GM18519 (cell line): Measurements from ENCODE around the gene SLIT3.

ENCODE experiments used
- ATAC-seq: cut with Tn5 transposase; IDR thresholded peaks from one replicate; pipeline ENCODE4 v1.9.1; 2021; ENCODE audit warnings: mild to moderate bottlenecking, moderate library complexity; ENCODE audit not compliant: unreplicated experiment, low FRiP score

SLIT3 gene

GRCh38 chr5:169050636-169051035 lies 250.3 kb downstream of the SLIT3 start:
- no peak for ATAC-seq

GRCh38 chr5:169050146-169050571 lies 250.8 kb downstream of the SLIT3 start:
- no peak for ATAC-seq

- no peak for ATAC-seq
Measured at GRCh38 chr5:169049712-169050111, 251.2 kb downstream of the SLIT3 start.

DNA sequence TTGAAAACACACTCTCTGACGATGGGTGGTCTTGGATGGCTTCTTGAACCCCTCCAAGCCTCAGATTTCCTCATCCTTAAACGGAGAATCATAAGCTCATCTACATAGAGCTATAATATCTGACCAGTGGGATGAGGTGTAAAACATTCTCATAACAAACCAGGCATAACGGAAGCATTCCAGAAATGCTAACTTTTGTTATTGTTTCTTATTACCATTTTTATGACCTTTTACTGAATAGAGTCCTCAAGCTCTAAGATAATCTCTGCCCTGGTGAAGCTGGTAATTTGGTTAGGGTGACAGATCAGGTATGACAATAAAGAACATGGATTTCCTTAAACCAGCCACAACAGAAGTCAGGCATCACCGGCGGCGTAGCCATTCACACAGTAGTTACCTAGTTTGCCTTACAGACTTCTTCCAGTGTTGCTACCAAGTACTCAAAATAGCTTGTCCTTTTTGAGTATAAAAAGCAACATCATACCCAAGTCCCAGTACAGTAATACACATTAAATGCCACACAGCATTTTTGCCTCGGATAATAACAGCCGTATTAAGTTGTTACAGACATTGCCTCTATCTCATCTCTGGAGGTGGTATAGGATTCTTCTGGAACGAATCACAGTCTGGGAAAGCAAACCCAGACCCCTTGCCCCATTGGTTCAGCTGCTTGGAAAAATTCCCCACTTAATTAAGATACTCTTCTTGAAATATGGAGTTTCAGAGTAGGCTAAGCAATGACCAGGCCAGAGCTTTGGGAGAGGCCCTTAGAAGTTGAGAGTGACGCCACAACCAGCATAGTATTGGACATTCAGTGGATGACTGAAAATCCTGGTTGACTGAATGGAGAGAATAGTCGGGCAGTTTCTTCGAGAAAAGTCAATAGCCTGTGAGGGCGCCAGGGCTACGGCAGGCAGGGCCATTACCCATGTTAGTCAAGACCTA lies 252.5 kb downstream of the SLIT3 start:
- ATAC-seq: no peak

GRCh38 chr5:169044962-169045361 lies 256.0 kb downstream of the SLIT3 start:
- ATAC-seq: no peak

DNA sequence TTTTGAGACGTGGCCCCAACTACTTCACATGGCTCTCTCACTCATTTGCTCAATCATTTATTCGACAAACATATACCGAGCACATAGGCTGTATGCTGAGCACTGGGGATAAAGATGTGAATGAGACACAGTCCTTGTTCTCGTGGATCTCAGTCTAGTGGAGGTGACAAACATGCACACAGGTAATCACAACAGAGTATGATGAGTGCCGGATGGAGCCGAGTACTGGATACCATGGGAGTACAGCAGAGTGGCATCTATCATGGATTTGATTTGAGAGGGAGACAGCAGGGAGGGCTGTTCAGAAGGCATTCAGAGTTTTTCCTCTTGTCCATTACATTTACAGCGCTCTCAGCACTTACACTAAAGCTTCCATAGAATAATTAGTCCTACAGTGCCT lies 259.8 kb downstream of the SLIT3 start:
- ATAC-seq: no peak

GRCh38 chr5:169039592-169039991 lies 261.3 kb downstream of the SLIT3 start:
- no peak for ATAC-seq

- no peak for ATAC-seq
Measured at GRCh38 chr5:169037466-169037865, 263.5 kb downstream of the SLIT3 start.

- no peak for ATAC-seq
Measured at GRCh38 chr5:169036079-169036805, 264.7 kb downstream of the SLIT3 start.

- no peak for ATAC-seq
Measured at GRCh38 chr5:169029661-169030274, 271.2 kb downstream of the SLIT3 start.

DNA sequence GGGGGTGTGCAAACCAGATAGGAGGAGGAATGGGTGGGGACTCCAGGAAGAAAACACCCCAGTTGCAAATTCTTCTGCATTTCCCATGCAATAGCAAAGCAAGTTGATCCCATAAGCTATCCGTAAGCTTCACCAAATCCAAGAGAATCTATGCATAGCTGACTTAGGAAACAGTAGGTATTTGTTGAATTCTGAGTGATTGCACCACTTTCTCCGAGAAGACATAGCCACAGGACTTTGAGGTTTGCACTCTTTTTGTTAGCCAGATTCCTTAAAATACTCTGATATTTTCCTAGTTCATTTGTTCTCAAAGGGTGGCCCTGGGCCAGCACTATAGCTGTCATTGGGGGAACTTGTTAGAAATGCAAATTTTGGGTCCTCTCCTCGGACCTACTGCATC lies 271.9 kb downstream of the SLIT3 start:
- ATAC-seq: no peak

DNA sequence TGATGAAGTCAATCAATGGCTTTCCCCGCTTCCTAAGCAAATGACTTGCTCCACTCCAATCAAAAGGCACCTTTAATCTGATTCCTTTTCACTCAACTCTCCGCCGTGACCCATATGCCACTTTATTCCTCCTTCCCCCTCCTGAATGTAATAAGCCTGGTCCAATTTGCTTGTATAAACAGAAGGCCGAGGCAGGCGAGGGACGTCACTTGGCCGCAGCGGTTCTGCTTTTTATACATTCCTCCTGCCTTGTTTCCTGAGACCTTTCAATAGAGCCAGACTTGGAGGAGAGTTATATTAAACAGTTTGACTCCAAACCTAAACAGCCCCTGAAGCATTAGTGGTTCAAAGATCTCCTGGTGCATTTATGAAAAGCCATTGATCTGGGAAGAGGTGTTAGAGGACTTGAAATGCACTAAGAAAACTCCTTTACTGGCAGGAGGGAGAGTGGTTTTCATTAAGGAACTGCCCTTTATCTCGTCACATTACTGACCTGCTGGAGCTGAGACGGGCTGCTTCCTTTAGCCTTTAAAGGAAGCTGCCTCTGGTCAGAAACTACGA lies 273.4 kb downstream of the SLIT3 start:
- no peak for ATAC-seq

DNA sequence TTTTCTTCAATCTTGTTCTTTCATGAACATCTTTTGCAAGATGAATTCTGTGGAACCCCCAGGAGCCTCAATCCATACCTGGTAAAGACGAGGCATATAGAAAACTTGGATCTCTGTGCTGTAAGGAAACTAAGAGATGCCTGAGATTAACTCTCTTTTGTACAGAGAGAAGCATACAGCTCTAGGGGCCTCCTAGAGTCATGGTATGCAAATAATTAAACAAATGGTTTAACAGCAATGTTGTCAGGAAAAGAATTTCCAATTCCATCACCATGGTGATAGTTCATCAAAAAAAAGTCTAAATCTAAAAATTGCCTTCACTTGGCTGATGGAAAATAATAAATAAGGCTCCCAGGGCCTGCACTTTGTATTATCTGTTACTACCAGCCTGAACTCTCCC lies 275.4 kb downstream of the SLIT3 start:
- no peak for ATAC-seq

GRCh38 chr5:169024421-169024820 lies 276.5 kb downstream of the SLIT3 start:
- ATAC-seq: no peak

DNA sequence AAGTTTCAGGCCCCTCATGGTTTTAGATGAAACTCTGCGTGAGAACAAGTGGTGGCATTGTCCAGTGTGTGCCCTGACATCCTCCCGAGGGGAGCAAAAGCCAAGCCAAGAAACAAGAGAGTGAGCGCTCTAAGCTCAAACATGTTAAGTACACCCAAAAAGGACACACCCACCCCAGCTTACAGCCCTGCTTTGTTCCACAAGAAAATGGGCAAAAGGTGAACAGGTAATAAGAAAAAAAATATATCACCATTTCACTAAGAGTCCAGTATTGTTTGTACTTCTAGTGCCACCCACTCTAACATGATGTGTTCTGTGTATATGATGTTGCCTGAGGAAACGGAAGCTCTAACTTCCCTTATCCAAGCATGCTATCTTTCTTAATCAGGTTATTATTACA lies 278.2 kb downstream of the SLIT3 start:
- no peak for ATAC-seq

- ATAC-seq: no peak
Measured at GRCh38 chr5:169020102-169020501, 280.8 kb downstream of the SLIT3 start.

DNA sequence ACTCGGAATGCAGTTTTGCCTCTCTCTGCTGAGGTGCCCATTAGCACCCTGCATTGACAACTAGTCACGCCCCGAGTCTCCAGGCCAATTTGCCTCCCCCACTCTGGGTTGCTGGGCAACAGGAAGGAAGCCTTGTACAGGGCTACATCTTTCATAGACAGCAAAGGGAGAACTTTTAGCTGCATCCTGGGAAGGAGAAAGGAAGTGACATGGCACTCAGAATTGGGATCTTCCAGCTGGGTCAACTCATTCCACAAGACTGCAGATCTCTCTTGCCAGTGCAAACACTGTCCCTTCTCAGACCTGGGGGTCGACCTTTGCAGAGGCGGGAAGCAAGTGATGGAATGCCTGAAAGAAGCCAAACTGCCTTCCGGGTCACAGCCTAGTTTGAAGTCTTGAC lies 282.0 kb downstream of the SLIT3 start:
- ATAC-seq: no peak

GRCh38 chr5:169015991-169016390 lies 284.9 kb downstream of the SLIT3 start:
- ATAC-seq: no peak

DNA sequence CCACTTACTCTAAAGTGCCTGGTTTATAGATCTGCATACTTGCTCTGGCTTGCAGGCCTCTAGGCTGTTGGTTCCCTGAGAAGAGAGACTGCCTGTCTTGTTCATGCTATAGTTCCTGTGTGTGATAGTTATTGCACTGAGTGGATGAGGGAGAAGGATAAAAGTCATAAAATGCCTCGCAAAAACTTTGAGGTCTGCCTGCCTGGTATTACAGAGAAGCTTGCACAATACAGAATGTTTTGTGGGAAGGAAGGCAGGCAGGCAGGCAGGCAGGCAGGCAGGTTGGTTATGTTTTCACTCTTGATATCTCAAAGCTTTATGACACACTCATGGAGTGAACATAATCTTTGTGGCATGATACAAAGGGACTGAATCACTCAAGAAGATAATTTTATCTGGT lies 287.1 kb downstream of the SLIT3 start:
- no peak for ATAC-seq

GRCh38 chr5:169013208-169013728 lies 287.7 kb downstream of the SLIT3 start:
- ATAC-seq: no peak

GRCh38 chr5:169012450-169012849 lies 288.5 kb downstream of the SLIT3 start:
- no peak for ATAC-seq
